ENCODE measurements around the gene RANBP6. TPM values are rescaled to one million over a fixed set of nuclear protein-coding genes. Genes with fewer than 3 reads are reported as not detected.

Gene RANBP6
- 10.3 to 15.0 TPM (median 14.2 TPM) in 5 replicates for total RNA-seq (2022; extraction: Qiagen RNA extraction)

GRCh38 chr9:6015278-6016157, at the start of gene RANBP6:
Gene RANBP6 (minus strand): TSS chr9:6015624. CDS start chr9:6015607, 17 bp downstream.

Other genes with a start within 250 kb of the RANBP6 start
- 17.1 to 19.6 TPM (median 17.5 TPM) in 5 replicates for gene ERMP1, start 182.5 kb downstream of the RANBP6 start, total RNA-seq (2022; extraction: Qiagen RNA extraction)
- gene MLANA, start 124.7 kb downstream of the RANBP6 start, total RNA-seq (2022; extraction: Qiagen RNA extraction), result not detected in 5 replicates
- 0.23 to 0.63 TPM (median 0.33 TPM) in 5 replicates for gene IL33, start 200.2 kb upstream of the RANBP6 start, total RNA-seq (2022; extraction: Qiagen RNA extraction)